Colon (tissue), 2 donors: ENCODE data around the gene HMGXB4.

Source experiments
- FAIRE-seq: peaks from 2 replicates; lab custom pipeline; 2012; peaks lifted over from hg19 to GRCh38; lab: Jason Lieb, UNC
- donor health status: control.
- donor health status: control.

HMGXB4 gene

DNA sequence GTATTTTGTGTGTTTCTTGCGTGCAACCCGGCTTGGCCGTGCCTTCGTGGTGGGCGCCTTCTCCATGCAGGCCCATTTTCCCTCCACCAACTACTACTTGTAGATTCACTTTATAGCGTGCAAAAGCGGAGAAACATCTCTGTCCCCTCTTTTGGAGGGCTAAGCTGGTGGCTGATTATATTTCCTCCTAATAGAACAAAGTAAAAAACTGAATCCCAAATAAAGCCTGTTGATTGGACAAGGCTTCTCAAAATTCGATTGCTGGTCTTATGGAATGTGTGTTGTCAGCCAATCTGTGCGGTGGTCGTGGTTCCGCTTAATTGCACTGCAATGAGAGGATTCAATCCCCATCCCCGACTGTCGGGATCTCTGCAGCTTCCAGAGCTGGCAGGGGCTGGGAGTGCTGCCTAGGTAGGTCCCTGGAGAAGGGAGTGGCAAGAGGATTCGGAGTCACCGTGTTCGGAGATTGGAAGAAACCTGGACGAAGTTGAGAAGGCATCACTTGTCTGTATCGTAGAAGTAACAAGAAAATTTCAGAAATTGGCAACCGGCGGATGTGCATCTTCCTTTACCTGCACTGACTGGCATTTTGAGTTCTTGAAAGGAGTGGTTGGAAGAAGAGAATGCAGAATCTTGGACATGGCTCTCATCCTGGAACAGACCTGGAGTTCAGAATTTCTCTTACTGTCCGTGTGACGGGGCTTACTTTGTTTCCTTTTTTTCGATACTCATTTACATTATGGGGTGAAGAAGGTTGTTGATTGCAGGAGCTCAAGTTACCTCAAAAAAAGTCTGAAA lies 1.1 kb downstream of the HMGXB4 start:
- no peak for FAIRE-seq

DNA sequence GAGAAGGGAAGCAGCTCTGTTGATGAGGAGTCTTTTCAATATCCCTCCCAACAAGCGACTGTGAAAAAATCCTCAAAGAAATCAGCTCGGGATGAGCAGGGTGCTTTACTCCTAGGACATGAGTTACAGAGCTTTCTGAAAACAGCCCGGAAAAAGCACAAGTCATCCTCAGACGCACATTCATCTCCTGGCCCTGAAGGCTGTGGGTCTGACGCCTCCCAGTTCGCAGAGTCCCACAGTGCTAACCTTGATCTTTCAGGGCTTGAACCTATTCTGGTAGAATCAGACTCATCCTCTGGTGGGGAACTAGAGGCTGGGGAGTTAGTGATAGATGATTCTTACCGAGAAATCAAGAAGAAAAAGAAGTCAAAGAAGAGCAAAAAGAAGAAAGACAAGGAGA lies 7.7 kb downstream of the HMGXB4 start:
- FAIRE-seq = no peak

DNA sequence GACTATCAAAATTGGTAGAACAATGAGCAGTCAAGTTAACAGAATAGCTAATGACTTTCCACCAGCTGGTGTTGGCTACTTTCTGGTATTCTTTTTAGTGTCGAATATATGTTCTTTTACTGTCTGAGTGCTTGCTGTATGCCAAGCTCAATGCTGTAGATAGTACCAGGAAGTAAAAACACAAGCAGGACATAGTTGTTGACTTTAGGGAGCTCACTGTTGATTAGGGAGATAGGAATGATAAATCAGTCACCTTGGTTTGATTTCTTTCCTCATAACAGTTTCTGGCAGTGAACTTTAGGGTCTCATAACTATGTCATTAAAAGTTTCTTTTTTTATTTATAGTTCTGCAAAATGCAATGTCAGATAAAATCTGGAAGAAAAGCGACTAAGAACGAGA lies 9.0 kb downstream of the HMGXB4 start:
- no peak for FAIRE-seq

DNA sequence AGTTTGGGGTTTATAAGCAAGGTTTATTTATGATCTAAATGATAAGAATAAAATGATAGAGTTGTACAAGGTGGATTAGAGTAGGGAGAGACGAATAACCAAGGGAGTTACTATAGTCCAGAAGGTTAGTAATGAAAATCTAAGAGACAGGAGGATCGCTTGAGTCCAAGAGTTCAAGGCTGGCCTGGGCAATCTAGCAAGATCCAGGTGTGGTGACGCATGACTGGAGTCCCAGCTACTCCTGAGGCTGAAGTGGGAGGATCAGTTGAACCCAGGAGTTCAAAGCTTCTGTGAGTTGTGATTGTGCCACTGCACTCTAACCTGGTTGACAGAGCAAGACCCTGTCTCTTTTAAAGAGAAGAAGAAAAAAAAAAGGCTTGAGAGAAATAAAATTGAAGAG lies 12.3 kb downstream of the HMGXB4 start:
- FAIRE-seq = no peak

DNA sequence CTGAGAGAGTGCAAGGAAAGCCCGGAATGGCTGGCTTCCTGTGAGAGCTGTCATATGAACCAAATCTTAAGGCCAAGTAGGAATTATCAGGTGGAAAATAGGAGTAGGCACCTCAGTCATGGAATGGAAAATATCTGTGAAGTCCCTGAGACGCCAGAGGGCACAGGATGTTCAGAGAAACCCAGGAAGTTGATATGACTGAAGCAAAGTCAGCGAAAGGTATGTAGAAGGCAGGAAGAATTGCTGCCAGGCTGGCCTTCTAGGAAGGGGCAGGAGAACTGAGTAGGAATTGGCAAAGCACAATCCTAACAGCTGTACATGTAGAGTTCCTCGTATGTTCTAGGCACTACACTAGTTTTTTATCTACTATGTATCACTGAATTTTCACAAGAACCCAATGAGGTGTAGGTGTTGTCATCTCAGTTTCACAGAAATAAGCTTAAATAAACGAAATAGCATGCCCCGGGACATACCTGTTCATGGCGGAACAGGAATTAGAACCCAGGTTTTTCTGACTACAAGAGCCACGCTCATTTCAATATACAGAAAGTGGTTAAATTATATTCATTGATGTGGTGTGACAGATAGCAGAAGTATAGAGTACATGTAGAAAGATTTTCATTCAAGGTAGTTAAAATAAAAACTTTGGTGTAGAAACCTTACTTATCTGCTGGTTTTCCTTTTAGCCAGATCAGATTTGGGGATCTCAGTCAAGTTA lies 17.0 kb downstream of the HMGXB4 start:
- FAIRE-seq = no peak

DNA sequence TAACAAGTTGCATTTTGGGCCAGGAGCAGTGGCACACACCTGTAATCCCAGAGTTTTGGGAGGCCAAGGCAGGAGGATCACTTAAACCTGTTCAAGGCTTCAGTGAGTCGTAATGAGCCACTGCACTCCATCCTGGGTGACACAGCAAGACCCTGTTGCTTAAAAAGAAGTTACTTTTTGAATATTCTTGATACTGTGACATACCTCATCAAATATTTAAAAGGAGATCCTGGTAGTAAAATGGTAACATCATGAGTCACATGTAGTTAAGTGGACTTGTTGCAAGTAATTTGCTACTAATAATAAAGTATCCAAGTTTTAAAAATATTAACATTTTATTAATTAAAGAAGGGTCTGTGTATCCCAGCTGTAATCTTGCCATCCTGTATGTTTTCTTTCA lies 18.3 kb downstream of the HMGXB4 start:
- no peak for FAIRE-seq

DNA sequence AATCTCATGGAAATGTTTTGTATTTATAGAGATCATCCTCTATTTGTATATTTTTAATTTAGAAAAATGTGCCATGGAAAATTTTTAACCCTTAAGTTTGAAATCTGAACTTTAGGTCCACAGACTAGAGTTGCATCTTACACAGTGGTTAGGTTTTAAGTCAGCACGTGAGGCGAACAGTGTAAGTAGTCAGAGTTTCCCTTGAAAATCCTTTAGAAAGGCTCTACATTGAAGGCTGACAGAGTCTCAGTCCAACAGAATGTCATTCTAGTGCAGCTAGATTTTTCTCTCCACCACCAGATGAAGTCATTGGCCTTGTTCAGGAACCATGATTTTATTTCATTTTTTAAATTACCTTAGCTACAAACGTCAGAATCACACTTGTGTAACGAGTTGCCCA lies 18.7 kb downstream of the HMGXB4 start:
- no peak for FAIRE-seq

DNA sequence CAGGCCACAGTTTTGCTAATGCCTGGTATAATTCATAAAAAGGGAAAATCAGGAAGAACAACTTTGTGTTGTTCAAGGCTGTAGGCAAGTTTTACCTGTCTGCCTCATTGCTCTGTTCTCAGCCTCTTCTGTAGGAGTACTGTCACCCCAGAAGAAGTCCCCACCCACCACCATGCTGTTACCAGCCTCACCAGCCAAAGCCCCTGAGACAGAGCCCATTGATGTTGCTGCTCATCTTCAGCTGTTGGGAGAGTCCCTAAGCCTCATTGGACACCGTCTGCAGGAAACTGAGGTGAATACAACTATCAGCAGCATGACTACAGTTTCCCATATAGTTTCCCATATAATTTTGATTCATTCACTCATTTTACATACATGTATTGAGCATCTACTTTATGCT lies 30.8 kb downstream of the HMGXB4 start:
- FAIRE-seq = no peak

DNA sequence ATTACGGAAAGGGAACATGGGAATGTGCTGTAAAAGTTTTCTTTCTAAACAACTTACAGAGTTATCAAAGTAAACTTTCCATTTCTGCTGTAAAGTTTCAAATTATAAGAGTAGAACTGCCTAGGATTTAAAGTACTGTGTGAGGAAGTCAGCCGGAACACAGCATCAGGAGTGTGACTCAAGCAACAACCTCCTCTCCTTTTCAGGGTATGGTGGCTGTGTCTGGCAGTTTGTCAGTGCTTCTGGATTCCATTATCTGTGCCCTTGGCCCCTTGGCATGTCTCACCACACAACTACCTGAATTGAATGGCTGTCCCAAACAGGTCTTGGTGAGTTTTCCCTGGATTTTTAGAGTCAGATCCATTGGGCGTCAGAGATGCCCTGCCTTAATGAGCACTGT lies 35.5 kb downstream of the HMGXB4 start:
- FAIRE-seq = no peak

DNA sequence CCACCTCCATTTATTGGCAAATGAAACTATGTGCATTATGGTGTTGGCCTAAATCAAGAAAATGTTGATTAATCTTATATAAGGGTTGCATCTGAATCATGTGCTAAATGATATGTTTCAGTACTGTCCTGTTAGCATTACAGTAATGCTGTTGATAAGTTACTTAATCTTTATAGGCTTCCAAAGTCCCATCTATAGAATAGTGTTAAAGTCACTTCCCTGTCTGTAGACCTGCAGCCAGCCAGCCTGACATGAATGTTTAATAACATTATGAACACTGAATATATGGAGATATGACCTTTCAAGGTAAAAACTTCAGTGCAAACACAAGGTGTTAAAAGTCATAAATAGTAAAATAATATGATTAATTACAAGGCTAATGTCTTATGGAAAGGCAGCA lies 38.8 kb downstream of the HMGXB4 start:
- no peak for FAIRE-seq

DNA sequence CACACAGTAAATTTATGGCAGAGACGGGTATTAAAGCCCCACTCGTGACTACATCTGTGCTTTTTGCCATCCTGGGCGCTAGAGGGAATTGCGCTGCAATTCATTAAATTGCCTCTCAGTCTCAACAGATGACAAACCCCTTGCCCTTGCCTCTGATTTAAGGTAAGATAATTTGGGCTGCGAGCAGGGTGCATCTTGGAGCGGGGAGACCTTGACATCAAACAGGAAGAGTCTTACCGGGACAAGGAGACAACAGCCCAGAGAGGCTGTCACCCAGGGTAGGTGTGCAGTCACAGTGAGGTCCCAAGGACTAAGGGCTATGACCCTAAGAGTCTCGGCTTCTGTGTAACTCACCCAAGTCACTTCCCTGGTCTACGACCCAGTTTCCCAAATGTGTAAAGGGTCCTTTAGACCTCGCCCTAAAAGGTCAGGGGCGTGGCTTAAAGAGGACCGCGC lies 42.0 kb downstream of the HMGXB4 start:
- no peak for FAIRE-seq

DNA sequence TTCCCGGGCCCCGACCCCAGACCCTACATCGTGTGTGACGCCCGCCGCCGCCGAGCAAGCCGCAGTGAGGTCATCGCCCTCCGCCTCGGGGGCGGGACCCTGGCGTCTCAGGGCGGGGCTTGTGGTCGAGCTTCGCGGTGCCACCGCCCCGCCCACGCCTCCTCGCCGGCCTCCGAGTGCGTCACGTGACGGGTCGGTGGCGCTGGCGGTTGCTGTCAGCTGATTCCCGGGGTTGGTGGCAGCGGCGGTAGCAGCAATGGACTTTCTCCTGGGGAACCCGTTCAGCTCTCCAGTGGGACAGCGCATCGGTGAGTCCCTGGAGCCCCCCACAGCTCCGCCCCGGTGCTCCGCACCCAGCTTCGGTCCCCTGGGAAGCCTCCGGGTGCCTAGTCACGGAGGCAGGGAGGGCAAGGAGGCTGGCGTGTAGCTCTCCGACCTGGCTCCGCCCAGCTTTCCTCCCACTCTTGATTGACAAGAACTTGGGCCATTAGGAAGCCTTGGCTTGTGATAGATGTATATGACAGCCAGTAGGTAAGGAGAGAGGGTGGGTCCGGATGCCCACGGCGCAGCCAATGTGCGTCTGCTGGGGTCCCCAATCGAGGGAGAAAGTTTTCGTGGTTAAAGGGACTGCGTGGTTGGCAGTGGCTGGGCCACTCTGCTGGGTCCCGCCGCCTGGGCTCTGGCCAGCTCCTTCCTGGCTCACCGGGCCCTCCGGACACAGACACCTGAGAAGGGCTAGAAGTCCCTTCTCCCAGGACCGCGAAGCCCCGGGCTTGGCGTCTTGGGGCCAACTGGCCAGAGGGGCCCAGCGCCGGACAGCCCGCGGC lies 42.6 kb downstream of the HMGXB4 start, which contains the start of gene TOM1:
Gene TOM1 (plus strand): TSS at position 222 of the 827 bp plus-strand sequence. CDS start 35 bp downstream, at position 257.
- peak; percentile 45 for FAIRE-seq

DNA sequence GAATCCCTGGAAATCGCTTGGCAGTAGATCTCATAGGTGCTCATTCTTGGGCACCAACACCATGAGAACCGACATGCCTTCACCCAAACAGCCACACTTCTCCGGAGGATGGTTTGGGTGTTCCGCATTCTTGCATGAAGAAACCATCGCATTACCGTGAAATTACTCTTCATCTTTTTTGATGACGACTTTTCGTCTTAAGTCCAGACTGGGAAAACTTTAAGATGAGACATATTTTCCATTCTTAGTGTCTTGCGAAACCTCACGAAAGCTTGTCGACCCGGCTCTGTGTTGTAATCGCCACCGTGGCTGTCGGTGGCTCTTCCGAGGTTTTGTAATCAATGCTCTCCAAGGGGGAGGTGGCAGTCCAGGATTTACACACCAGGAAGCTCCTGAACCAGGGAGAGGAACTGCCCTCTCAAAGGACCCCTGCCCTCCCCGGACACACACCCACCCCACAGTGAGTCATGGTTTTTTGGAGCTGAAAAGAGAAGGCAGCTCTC lies 44.1 kb downstream of the HMGXB4 start:
- FAIRE-seq = no peak

DNA sequence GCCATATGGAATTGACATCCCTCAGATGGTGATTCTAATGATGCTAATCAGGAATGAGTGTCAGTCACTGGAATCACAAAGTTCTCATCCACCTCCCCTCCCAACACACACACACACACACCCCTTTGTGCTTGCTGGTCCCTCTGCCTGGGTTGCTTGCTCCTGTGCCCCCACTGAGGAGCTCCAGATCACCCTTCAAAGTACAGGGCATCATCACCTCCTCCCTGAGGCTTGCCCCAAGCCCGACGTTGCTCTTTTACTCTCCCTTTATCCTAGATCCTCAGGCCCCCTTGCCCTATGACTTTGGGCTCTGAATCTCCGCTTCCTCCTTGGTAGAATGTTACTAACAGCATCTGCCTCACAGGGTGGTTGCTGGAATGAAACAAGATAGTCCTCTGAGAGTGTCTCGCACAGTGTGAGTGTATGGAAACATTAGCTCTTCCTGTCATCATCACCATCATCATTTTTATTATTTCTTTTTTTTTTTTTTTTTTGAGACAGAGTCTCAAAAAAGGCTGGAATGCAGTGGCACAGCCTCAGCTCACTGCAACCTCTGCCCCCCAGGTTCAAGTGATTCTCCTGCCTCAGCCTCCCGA lies 45.8 kb downstream of the HMGXB4 start:
- FAIRE-seq = no peak

DNA sequence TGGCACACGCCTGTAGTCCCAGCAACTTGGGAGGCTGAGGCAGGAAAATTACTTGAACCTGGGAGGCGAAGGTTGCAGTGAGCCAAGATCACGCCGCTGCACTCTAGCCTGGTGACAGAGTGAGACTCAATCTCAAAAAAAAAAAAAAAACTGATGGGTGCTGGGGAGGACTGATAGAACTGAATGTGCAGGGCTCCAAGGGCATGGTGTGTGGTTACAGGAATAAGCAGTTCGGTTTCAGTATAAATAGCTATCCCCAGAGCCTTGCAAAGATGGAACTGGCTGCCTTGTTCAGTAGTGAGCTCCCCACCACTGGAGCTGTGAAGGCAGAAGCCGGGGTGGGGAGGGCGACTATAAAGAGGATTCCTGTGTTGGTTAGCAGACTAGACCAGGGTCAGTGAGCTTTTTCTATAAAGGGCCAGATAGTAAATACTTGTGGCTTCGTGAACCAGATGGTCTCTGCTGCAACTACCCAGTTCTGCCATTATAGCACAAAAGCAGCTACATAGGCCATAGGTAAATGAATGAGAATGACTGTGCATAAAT lies 48.3 kb downstream of the HMGXB4 start:
- no peak for FAIRE-seq

DNA sequence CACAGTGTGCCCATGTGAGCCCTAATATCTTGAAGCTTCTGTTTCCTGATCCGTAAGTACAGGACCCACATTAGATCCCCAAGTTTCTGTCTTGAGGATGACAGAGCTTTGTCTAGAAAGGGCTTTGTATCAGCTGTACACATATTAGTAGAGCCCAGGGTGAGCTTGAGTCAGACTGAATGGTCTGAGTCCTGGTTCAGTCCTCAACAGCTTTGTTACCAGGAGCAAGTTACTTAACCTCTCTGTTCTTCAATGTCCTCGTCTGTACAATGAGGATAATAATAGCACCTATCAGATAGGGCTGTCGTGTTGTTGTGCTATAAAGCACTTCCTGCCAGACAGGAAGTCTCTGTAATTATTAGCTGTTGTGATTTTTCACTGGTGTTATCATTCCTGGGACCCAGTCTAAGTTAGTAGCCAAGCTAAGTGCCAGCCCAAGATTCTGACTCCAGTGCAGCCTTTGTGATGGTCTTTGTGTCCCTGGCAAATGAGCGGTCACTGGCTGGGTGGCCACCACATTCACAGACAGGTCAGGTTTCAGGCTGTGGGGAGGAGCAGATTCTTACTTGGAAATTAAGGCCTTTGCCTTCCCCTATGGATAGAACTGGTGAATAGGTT lies 49.2 kb downstream of the HMGXB4 start:
- no peak for FAIRE-seq

DNA sequence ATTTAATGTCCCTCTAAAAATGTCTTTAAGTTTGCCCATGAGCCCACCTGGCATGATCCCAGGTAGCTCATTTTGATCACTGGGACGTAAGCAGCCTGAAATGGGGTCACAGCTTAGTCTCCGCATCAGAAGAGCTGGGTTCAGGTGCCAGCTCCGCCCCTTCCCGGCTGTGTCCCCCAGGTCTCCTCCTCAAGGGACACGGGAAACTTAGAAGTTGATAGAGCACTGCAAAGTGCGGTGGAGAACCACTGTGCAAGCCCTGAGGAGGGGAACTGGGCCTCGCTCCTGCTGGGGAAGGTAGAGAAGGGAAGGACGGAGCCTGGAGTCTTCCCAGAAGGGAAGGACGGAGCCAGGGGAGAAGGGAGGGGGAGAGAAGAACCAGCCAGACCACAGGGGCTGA lies 50.1 kb downstream of the HMGXB4 start:
- no peak for FAIRE-seq

DNA sequence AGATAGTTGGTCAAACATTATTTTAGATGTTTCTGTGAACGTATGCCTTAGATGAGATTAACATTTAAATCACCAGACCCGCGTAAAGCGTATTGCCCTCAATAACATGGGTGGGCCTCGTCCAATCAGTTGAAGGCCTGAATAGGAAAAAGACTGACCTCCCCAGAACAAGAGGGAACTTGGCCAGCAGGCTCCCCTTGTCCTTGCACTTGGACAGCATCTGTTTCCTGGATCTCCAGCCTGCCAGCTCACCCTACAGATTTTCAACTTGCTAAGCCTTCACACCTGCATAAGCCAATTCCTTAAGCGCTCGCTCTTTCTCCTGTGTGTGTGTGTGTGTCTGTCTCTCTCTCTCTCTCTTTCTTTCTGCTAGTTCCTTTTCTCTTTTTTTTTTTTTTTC lies 50.6 kb downstream of the HMGXB4 start:
- FAIRE-seq = no peak

DNA sequence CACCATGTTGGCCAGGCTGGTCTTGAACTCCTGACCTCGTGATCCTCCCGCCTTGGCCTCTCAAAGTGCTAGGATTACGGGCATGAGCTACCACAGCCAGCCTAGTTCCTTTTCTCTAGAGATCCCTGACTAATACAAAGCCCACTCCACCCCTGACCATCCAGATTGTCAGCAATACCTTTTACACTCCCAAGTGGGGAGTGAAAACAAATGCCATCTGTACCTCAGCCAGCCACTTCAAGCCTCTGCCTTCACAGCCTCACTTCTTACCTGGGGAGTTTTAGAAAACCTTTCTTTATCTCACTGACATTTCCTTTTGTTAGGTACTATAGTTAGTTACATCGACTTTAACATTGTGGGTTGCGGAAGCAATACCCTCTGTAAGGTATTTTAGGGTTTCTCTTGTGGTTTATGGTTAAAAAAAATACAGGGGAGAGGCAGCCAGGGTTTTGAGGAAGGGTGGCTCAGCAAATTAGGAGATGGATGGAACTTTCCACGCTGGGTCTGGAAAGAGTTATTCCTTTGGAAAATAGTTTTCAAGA lies 51.3 kb downstream of the HMGXB4 start:
- no peak for FAIRE-seq

DNA sequence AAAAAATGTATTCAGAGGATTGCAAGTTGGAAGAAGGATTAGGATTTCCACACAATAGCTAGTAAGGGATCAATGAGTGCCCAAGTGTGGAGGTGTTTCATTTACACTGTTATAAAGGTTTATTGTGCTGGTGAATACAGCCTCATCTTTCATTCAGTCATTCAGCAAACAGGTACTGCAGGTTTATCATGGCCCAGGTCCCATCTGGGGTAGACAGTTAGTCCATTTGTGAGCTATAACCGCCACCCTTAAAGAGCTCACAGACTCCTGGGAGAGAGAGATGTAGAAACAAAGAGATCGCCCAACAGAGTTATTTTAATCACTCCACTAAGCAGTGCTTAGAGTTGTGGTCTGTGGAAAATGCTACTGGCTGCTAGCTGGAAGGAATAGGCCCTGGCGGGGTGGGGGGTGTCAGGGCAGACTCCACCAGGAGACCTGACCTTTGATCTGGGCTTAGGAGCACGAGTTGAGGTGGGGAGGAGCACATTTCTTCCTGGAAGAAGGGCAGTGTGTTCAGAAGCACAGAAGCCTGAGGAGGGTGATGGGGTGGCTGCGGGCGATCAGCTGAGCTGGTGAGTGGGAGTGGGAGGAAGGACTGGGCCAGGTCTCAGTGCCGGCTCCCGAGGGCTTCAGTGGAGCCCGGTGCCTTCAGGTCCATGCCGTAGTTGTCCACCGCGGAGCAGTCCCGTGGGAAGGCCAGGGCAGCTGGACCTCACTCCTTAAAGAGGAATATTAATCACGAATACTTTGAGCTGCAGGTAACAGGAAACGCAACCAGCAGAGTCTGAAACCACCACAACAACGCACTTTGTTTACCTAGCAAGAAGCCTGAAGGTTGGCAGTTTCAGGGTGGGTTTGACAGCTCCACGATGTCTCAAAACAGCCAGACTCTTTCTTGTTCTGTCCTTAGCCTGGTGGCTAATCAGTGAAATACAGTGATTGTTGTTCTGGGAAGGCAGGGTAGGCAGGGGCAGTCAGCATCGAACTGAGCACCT lies 53.6 kb downstream of the HMGXB4 start:
- FAIRE-seq = no peak
